Measurements from ENCODE around the gene MEI4.
A peak's percentile ranks its signal among the peaks of the same experiment; 100 is the strongest.
"Not testable (repeated sequence)": the region's sequence is repeated elsewhere in the genome, so short reads cannot be mapped to it uniquely, and the experiment has no call there.

MEI4 gene

GRCh38 chr6:77683515-77683914 is 30.7 kb downstream of the MEI4 start:
- DNase-seq (ENCODE audit: low read depth): no peak

GRCh38 chr6:77686931-77687330 is 34.1 kb downstream of the MEI4 start:
- DNase-seq (ENCODE audit: low read depth): no peak

GRCh38 chr6:77688649-77689048 is 35.8 kb downstream of the MEI4 start:
- DNase-seq (ENCODE audit: low read depth): no peak

- not testable (repeated sequence) for DNase-seq (ENCODE audit: low read depth)
Observed at GRCh38 chr6:77700095-77700494, 47.3 kb downstream of the MEI4 start.

GRCh38 chr6:77707603-77708002 is 54.8 kb downstream of the MEI4 start:
- DNase-seq (ENCODE audit: low read depth): no peak

GRCh38 chr6:77715588-77715987 is 62.7 kb downstream of the MEI4 start:
- no peak for DNase-seq (ENCODE audit: low read depth)

- DNase-seq (ENCODE audit: low read depth): no peak
Observed at GRCh38 chr6:77716311-77716710, 63.5 kb downstream of the MEI4 start.

GRCh38 chr6:77736010-77736409 is 83.2 kb downstream of the MEI4 start:
- DNase-seq (ENCODE audit: low read depth): not testable (repeated sequence)

- peak; percentile 46 for DNase-seq (ENCODE audit: low read depth)
Observed at GRCh38 chr6:77740380-77740779, 87.5 kb downstream of the MEI4 start.

- DNase-seq (ENCODE audit: low read depth): not testable (repeated sequence)
Observed at GRCh38 chr6:77752156-77752555, 99.3 kb downstream of the MEI4 start.

GRCh38 chr6:77762386-77762785 is 109.5 kb downstream of the MEI4 start:
- no peak for DNase-seq (ENCODE audit: low read depth)

- DNase-seq (ENCODE audit: low read depth): no peak
Observed at GRCh38 chr6:77763124-77763523, 110.3 kb downstream of the MEI4 start.

GRCh38 chr6:77764364-77764763 is 111.5 kb downstream of the MEI4 start:
- no peak for DNase-seq (ENCODE audit: low read depth)

- DNase-seq (ENCODE audit: low read depth): no peak
Observed at GRCh38 chr6:77773157-77773822, 120.5 kb downstream of the MEI4 start.

GRCh38 chr6:77774457-77774856 is 121.6 kb downstream of the MEI4 start:
- DNase-seq (ENCODE audit: low read depth): no peak

- DNase-seq (ENCODE audit: low read depth): no peak
Observed at GRCh38 chr6:77776441-77776840, 123.6 kb downstream of the MEI4 start.

GRCh38 chr6:77778527-77778926 is 125.7 kb downstream of the MEI4 start:
- no peak for DNase-seq (ENCODE audit: low read depth)

GRCh38 chr6:77786935-77787629 is 134.2 kb downstream of the MEI4 start:
- no peak for DNase-seq (ENCODE audit: low read depth)

GRCh38 chr6:77796824-77797809 is 144.3 kb downstream of the MEI4 start:
- DNase-seq (ENCODE audit: low read depth): no peak

- DNase-seq (ENCODE audit: low read depth): no peak
Observed at GRCh38 chr6:77812304-77812703, 159.5 kb downstream of the MEI4 start.

GRCh38 chr6:77813090-77813489 is 160.3 kb downstream of the MEI4 start:
- no peak for DNase-seq (ENCODE audit: low read depth)

- DNase-seq (ENCODE audit: low read depth): no peak
Observed at GRCh38 chr6:77814119-77814518, 161.3 kb downstream of the MEI4 start.

- DNase-seq (ENCODE audit: low read depth): no peak
Observed at GRCh38 chr6:77815531-77815930, 162.7 kb downstream of the MEI4 start.

Measured in ELR (cell line).